GM21786 (cell line): ENCODE data around the gene SF1.

Experiments used
- ATAC-seq: cut with Tn5 transposase; IDR thresholded peaks from one replicate; pipeline ENCODE4 v1.9.1; 2021; ENCODE audit not compliant: unreplicated experiment

The SF1 gene

GRCh38 chr11:64801561-64802369 is 23.4 kb upstream of the SF1 start:
- ATAC-seq: no peak

- ATAC-seq: no peak
Observed at GRCh38 chr11:64801158-64801464, 22.8 kb upstream of the SF1 start.

- no peak for ATAC-seq
Observed at GRCh38 chr11:64800303-64801157, 22.2 kb upstream of the SF1 start.

DNA sequence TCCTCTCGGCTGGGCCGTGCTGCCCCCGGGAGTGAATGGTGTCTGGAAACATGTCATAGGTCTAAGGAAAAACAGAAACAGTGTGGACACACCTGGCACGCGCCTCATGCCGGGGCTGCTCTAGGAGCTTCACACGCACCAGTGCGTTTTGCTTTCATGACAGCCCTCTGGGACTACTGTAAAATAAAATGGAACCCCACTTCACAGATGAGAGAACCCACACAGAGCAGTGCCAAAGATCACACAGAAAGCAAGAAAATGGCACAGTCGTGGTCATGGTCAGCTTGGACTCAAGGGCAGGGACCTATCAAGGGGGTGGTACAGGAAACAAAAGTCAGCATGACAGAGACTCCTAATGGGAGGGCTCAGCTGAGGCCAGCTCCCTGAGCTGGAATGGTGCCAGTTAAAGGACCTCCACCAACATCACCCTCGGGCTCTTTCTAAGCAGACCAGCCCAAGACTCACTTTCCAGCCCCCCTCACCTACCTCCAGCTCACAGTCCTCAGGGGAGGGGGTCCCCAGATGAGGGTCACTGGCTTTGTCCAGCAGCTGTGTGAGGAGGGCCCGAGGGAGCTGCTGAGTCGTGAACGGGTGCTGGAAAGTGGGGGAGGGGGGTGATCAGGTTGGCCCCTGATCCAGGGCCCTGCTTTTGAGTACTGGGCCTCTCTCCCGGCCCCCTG is 21.4 kb upstream of the SF1 start:
- no peak for ATAC-seq

DNA sequence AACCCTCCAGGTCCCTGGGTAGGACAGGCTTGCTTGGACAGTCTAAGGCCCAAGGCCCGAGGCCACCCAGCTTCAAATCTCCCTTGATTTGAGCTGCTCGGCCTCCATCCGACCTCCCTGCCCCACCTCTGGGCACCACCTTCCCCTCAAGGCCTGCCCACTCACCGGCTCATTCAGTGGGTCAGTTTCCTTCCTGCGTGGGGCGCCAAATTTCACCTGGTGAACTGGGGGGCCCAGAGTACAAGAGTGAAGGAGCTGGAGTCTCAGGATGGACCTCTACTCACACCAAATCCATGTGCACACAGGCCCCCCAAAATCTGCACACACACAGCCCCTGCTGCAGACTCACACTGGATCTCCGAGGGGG is 20.9 kb upstream of the SF1 start:
- no peak for ATAC-seq

DNA sequence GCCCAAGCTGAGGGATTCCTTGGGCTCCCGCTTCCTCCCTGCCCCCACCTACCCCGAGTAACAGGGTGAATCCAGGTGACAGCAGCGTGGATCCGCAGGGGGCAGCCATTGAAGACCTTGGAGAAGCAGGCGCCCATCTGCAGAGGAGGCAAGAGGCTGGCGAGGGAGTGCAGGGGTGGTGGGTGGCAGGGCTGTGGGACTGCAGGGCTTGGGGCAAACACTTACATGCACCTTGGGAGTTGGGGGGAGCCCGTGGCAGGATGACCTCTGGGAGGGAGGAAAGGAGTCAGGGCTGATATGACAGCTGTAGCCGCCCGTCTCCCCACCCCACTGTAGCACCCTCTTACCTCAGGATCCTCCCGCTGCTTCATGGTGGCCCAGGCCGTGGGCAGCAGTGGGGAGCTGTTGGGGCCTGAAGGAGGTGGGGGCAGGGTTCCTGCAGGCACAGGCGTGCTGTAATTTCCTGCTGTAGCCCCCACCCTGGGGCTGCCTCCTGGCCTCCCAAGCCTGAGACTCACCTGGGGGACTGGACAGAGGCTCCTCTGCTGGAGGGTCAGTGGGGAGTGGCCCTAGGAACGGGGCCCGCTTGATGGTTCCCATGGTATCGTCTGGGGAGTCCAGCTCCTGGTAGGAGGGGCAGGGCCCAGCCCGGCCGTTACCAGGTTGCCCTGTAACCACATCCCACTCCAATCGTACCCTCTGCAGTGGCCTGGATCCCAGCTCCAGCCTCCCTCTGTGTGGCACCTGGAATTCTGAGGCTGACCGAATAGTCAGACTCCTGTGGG is 18.6 kb upstream of the SF1 start:
- ATAC-seq: no peak

- no peak for ATAC-seq
Observed at GRCh38 chr11:64796047-64796756, 17.9 kb upstream of the SF1 start.

GRCh38 chr11:64794526-64794925 is 16.2 kb upstream of the SF1 start:
- ATAC-seq: no peak

DNA sequence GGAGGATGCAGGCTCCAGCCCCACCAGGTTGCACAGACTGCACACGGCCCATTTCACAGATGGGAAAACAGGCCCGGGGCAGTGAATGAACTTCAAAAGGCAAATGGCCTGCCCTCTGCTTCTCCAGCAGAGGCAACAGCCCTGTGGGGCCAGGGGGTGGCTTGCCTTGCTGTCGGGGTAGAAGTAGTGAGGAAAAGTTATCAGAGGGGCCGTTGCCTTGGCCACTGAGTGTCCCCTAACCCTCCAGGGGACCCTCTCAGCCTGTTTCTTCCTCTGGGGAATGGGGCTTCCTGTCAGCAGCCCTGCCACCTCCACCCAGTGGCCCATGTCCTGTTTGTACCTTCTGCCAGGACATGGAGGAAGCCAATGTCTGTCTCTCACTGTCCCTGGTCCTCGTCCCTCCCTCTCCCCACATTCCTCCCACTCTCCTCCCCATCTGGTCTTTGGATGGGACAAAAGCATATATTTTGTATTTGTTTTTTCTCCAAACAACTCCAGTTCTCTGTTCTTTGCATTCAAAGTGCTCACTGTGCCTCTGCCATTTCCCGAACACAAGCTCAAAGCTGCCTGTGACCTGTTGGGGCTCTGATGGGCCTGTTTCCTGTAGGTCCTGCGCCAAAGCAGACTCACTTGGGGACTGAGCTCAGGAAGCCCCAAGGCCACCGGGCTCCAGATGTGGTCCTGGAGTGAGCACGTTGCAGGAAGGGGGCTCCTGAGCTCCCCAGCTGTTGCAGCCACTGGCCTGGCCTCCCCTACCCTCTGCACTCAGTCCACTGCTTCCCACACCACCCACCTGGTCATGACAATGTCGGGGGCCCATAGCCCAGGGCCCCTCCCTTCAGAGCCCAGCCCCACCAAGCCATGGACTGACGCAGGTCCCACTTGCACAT is 15.2 kb upstream of the SF1 start:
- no peak for ATAC-seq

DNA sequence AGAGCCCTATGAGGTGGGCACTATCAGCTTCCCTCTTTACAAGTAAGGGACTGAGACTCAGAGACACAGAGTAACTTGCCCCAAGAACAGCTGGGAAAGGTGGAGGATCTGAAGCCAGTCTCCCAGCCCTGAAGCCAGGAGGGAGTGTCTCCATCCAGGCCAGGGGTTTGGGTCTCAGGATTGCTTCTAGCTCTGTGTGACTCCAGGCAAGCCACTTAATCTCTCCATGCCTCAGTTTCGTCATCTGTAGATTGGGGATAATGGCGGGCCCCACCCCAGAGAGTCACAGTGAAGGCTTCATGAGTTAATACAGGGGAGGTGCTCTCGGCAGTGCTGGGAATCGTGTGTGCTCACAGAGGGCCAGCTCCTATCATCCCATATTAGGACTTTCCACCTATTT is 14.1 kb upstream of the SF1 start:
- ATAC-seq: no peak

DNA sequence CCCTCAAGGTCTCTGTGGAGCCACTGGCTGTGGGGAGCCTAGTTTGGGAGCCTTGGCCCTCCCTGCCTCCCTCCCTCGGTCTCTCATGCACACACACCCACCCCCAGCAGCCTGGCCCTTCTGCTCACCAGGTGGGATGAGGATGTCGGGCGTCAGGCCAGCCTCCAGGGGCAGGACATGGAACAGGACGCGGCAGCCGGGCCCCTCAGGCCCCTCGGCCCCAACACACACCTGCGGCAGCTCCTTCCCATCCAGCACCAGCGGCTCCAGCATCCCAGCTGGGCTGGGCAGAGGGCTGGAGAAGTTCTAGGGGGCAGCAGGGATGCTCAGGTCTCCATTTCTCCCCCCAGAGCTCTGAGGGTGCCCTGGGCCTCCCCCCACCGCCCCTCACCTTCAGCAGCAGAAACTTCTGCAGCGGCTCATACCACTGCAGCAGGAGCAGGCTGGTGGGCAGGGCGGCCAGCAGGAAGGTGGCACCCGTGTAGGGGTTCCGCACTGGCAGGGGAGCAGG is 13.5 kb upstream of the SF1 start:
- ATAC-seq: no peak

DNA sequence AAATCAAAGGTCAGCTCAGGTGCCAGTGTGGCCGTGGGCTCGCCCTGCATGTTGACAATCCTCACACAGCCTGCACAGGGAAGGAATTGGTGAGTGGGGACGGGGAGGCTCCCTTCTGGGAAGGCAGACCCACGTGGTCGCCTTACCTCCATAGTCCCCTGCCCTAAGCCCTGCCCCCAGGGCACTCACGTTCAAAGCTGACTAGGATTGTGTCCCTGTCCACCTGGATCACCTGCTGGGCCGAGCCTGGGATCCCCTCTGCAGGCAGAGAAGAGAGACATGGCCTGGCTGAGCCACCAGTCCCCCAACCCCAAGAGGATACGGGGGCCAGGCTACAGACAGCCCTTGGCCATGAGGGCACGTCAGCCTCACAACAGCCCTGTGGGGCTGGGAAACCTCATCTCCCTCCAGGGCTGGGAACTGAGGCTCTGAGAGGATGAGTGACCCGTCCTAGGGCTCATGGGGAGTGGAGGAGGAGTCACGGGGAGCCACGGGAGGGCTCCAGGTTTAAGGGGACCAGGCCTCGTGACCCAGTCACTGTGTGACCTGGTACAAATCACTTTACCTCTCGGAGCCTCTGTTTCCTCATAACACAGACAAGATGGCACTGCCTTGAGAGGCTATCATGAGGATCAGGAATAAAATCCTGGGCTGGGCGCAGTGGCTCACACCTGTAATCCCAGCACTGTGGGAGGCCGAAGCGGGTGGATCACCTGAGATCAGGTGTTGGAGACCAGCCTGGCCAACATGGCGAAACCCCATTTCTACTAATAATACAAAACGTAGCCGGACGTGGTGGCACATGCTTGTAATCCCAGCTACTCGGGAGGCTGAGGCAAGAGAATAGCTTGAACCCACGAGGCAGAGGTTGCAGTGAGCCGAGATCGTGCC is 12.1 kb upstream of the SF1 start:
- ATAC-seq: no peak

DNA sequence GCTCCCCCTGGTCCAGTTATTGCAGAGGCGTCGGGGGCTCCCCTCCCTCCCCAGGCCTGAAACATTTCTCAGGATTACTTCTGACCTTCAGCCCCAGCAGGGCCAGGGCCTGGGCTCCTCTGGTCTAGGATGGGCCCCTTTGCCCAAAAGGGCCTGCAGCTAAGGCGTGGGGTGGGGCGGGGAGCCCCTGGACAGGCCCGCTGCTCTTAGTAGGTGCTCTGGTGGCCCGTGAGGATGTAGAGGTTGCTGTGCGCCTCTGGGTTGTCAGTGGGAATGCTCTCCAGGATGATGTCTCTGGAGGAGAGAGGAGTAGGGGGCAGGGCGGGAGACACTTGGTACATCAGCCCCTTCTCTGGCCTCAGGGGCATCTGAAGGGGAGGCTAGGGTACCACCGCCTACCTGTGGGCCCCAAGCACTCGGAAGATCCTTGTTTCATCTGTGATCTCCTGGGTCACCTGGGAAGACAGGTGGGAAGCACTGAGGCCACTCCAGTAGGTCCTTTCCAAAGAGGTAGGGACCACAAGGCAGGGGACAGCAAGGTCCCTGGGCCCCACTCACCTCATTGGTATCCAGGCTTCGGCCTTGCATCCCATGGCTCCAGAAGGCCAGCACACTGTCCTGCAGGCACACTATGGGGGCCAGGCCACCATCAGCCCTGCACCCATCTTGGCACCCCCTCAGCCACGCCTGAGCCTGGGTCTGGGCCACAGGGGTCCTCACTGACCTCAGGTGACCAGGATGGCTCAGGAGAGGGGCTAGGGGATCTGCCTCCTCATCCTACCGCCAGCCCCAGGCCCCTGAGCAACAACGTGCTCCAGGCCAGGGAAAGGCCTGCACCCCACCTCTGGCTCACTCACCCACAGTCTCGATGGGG is 11.2 kb upstream of the SF1 start:
- no peak for ATAC-seq

DNA sequence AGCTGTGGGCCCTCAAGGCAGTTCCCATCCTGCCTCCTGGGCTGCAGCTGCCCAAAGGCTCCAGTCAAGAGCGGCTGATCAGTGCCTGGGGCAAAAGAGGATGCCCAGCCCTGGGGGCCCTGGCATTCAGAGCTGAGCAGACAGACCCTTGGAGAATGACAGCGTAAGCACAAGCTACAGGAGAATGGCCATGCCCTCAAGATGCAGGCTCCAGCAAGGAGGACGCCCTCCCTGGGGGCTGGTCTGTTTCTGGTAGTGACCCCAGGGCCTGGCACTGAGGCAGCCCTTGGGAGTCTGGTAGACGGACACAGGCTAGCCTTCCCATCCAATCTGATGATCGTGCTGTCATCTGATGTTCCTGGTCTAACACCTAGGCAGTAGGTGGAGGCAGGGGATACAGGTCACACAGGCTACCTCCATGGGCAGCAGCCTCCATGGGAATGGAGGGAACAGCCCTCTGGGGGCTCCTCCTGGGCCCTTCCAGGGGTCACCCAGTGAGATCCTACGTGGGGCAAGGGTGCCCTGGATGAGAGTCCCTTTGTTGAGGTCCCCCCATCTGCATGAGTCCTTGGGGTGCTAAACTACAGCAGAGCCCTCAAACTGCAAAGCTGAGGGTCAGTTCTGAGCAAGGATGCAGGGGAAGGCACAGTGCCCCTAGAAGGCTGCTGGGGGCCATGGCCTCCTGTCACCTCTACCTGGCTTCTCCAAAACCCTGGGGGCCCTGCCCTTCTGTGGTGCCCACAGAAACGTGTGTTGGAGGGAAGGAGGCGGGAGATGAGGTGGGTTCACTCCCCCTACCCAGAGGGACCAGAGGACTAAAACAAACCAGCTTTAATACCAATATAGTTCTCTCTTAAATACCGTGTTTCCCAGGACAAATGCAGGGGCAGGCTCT is 10.2 kb upstream of the SF1 start:
- no peak for ATAC-seq

GRCh38 chr11:64787526-64788320 is 9.4 kb upstream of the SF1 start:
- no peak for ATAC-seq

- no peak for ATAC-seq
Observed at GRCh38 chr11:64786308-64786707, 8.0 kb upstream of the SF1 start.
